K562 (cell line): Measurements from ENCODE around the gene BTBD10. TPM values are rescaled to one million over a fixed set of nuclear protein-coding genes. Genes with fewer than 3 reads are reported as not detected.

ENCODE experiments used
- CHCHD3 ChIP-seq: fragments of 250-450 bp; sonication (Bioruptor Pico); IDR thresholded peaks from 2 replicates; pipeline ENCODE4 v2.1.2; 2022; ENCODE audit warnings: mild to moderate bottlenecking
- CREB1 ChIP-seq, 2 experiments: sonication (generic) in 1 of 2; formaldehyde crosslinking in 1 of 2; IDR thresholded peaks; 2 replicates each; pipeline versions ENCODE4 v1.6.1 to v1.8.0; 2012 to 2022; ENCODE audit warnings: inconsistent platforms in 1 of 2, mild to moderate bottlenecking in 1 of 2, missing genetic modification reagents in 1 of 2, moderate library complexity in 1 of 2
- CSDE1 ChIP-seq, 2 experiments: fragments of 450-650 bp; IDR thresholded peaks; 2 replicates each; pipeline ENCODE4 v1.6.1; 2016; ENCODE audit warnings: mild to moderate bottlenecking in 1 of 2
- FOXP1 ChIP-seq: sonication (generic); formaldehyde crosslinking; IDR thresholded peaks from 2 replicates; pipeline ENCODE4 v1.8.0; 2022; ENCODE audit warnings: mild to moderate bottlenecking, missing genetic modification reagents
- HMGN3 ChIP-seq: IDR thresholded peaks from 2 replicates; pipeline ENCODE4 v1.6.1; 2011; ENCODE audit warnings: borderline replicate concordance, low read depth, mild to moderate bottlenecking, mixed read lengths, low read length; ENCODE audit not compliant: insufficient read length; ENCODE audit errors: extremely low read depth
- ILK ChIP-seq: fragments of 450-650 bp; IDR thresholded peaks from 2 replicates; pipeline ENCODE4 v1.6.1; 2016; ENCODE audit warnings: missing genetic modification characterization, low read depth, mild to moderate bottlenecking, missing compliant biosample characterization, moderate library complexity, borderline replicate concordance
- KAT2B ChIP-seq: IDR thresholded peaks from one replicate; pipeline ENCODE4 v1.6.1; 2012; ENCODE audit warnings: low read depth, mild to moderate bottlenecking, control low read depth, inconsistent platforms, low read length, moderate library complexity
- LEF1 ChIP-seq: fragments of 450-650 bp; IDR thresholded peaks from 2 replicates; pipeline ENCODE4 v1.6.1; 2016; ENCODE audit warnings: mild to moderate bottlenecking
- NFYB ChIP-seq: IDR thresholded peaks from 2 replicates; pipeline ENCODE4 v1.6.1; 2011; ENCODE audit warnings: mild to moderate bottlenecking, moderate library complexity; ENCODE audit not compliant: insufficient read length; ENCODE audit errors: extremely low read depth
- NRF1 ChIP-seq, 2 experiments: fragments of 450-650 bp; IDR thresholded peaks in 1 of 2; conservative IDR thresholded peaks in 1 of 2; 2 replicates each; pipeline ENCODE4 v1.6.1; 2014; ENCODE audit warnings: mild to moderate bottlenecking in 2 of 2
- RFX1 ChIP-seq: fragments of 450-650 bp; IDR thresholded peaks from 2 replicates; pipeline ENCODE4 v1.6.1; 2016; ENCODE audit warnings: mild to moderate bottlenecking, moderate library complexity
- SAFB2 ChIP-seq: fragments of 200-400 bp; formaldehyde crosslinking; IDR thresholded peaks from 2 replicates; pipeline ENCODE4 v1.6.1; 2018; ENCODE audit warnings: borderline replicate concordance, low read length, low read depth, moderate library complexity; ENCODE audit not compliant: severe bottlenecking
- ZNF143 ChIP-seq: sonication (generic); formaldehyde crosslinking; IDR thresholded peaks from 2 replicates; pipeline ENCODE4 v1.9.0; 2022; ENCODE audit warnings: mild to moderate bottlenecking, missing genetic modification reagents
- ZNF217 ChIP-seq: sonication (generic); formaldehyde crosslinking; IDR thresholded peaks from 2 replicates; pipeline ENCODE4 v1.8.0; 2022; ENCODE audit warnings: mild to moderate bottlenecking, missing genetic modification reagents
- ZNF253 ChIP-seq: fragments of 250-450 bp; sonication (Bioruptor Pico); conservative IDR thresholded peaks from 2 replicates; pipeline ENCODE4 v1.6.1; 2021; ENCODE audit warnings: mild to moderate bottlenecking
- ZNF436 ChIP-seq: fragments of 250-450, 450-650 bp; sonication (Bioruptor Pico); formaldehyde crosslinking; IDR thresholded peaks from 2 replicates; pipeline ENCODE4 v1.7.0; 2020; ENCODE audit warnings: mild to moderate bottlenecking
- polyA plus RNA-seq, 8 experiments: library from polyadenylated mRNA; depleted of rRNA in 4 of 8; stranded (reverse) in 5 of 8; unstranded in 3 of 8; fragments of >200 nt; fragmentation: Nextera tagmentation in 2 of 8; fragmentation: Illumina TruSeq in 1 of 8; extraction: Ambion mirVana in 2 of 8; extraction: Trizol in 1 of 8; gene quantifications; 2 replicates each; pipeline versions ENCODE4 v1.2.1 to v1.2.3, GENCODE V29; 2011 to 2014; ENCODE audit warnings: inconsistent platforms in 1 of 8, missing spikeins in 1 of 8
- total RNA-seq, 7 experiments: library from RNA; depleted of rRNA in 6 of 7; stranded (reverse); fragments of >200 nt in 6 of 7; fragmentation: Illumina TruSeq in 2 of 7; extraction: Trizol in 2 of 7; gene quantifications; 2 replicates each; pipeline versions ENCODE4 v1.2.1 to v1.2.3, GENCODE V29; 2011 to 2021; ENCODE audit warnings: low replicate concordance in 1 of 7
- TF ChIP-seq, protein P1 (sequence below): sonication (generic); formaldehyde crosslinking; IDR thresholded peaks from 2 replicates; pipeline ENCODE4 v1.9.0; 2022; ENCODE audit warnings: mild to moderate bottlenecking, missing genetic modification reagents
- TF ChIP-seq, protein P2 (sequence below): IDR thresholded peaks from 3 replicates; pipeline ENCODE4 v1.6.1; 2011; ENCODE audit warnings: borderline replicate concordance, mild to moderate bottlenecking; ENCODE audit not compliant: insufficient read length, insufficient read depth
- TF ChIP-seq, protein P3 (sequence below): fragments of 250-450 bp; sonication (Bioruptor Pico); IDR thresholded peaks from 2 replicates; pipeline ENCODE4 v1.5.0; 2022; ENCODE audit warnings: mild to moderate bottlenecking
- TF ChIP-seq, protein P4 (sequence below): sonication (generic); formaldehyde crosslinking; IDR thresholded peaks from 2 replicates; pipeline ENCODE4 v1.8.0; 2022; ENCODE audit warnings: missing genetic modification reagents, mild to moderate bottlenecking, moderate library complexity, borderline replicate concordance
- TF ChIP-seq, protein P5 (sequence below): sonication (generic); formaldehyde crosslinking; IDR thresholded peaks from 2 replicates; pipeline ENCODE4 v1.9.0; 2022; ENCODE audit warnings: mild to moderate bottlenecking, missing genetic modification reagents

Gene BTBD10
- total and polyA plus RNA-seq, 9 of the 15 experiments (the other 6 are each of a cell fraction or from before 2014, with no cell fraction given) = 11.6 to 22.8 (median 16.3) TPM

DNA sequence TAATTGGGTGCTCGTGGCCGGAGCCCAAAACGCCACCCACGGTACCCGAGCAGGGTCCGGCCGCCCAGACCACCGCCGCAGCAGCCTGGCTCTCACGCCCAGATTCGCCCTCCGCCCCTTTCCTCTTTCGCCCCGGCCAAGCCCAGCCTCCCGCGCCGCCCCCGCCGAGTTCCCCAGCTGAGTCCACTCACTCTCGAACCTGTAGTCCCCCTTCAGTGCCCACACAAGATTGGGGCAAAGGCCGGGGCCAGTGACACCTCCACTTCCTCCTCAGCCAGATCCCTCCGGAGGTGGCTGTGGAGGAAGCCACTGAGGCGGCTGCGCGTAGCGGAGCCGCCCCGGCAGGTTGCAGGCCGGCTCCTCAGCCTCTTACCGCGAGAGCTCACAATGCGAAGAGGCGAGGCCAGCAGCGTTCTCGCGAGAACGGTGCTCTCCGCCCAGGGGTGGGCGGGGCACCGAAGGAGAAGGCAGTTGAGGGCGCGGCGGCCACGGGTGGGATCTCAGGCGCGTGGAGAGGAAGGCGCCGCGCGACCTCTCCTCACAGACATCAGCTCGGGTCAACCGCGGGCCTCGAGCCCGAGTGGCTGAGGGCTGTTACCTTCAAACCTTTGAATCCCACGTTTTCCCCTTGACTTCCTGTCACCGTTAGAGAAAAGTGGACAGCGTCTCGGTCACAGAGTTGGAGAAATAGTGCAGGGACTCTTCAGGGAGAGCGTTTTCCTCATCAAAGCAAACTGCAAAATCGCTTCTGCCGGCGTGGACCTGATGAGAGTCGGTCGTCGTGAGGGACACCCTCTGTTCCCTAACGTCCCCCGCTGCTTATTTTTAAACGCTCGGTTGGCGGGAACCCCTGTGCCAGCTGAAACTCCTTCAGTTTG lies at the start of gene BTBD10 (continued):
- TF ChIP-seq CHCHD3 (CRISPR knock-in tag) = 0 out of 2 replicates have a peak, but pooled peaks have one; percentile 25
- TF ChIP-seq, protein P1, sequence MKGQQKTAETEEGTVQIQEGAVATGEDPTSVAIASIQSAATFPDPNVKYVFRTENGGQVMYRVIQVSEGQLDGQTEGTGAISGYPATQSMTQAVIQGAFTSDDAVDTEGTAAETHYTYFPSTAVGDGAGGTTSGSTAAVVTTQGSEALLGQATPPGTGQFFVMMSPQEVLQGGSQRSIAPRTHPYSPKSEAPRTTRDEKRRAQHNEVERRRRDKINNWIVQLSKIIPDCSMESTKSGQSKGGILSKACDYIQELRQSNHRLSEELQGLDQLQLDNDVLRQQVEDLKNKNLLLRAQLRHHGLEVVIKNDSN (CRISPR knock-in tag) = 0 out of 2 replicates have a peak, but pooled peaks have one; percentile 46
- TF ChIP-seq NRF1 (conservative IDR thresholded peaks at IDR 0.05 in 1 of 2, IDR thresholded peaks at IDR 0.05 in 1 of 2) = peak; percentile 89 to 91
- no peak for TF ChIP-seq NFYB
- TF ChIP-seq, protein P2, sequence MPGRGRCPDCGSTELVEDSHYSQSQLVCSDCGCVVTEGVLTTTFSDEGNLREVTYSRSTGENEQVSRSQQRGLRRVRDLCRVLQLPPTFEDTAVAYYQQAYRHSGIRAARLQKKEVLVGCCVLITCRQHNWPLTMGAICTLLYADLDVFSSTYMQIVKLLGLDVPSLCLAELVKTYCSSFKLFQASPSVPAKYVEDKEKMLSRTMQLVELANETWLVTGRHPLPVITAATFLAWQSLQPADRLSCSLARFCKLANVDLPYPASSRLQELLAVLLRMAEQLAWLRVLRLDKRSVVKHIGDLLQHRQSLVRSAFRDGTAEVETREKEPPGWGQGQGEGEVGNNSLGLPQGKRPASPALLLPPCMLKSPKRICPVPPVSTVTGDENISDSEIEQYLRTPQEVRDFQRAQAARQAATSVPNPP = no peak
- TF ChIP-seq, protein P3, sequence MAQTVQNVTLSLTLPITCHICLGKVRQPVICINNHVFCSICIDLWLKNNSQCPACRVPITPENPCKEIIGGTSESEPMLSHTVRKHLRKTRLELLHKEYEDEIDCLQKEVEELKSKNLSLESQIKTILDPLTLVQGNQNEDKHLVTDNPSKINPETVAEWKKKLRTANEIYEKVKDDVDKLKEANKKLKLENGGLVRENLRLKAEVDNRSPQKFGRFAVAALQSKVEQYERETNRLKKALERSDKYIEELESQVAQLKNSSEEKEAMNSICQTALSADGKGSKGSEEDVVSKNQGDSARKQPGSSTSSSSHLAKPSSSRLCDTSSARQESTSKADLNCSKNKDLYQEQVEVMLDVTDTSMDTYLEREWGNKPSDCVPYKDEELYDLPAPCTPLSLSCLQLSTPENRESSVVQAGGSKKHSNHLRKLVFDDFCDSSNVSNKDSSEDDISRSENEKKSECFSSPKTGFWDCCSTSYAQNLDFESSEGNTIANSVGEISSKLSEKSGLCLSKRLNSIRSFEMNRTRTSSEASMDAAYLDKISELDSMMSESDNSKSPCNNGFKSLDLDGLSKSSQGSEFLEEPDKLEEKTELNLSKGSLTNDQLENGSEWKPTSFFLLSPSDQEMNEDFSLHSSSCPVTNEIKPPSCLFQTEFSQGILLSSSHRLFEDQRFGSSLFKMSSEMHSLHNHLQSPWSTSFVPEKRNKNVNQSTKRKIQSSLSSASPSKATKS (CRISPR knock-in tag) = no peak
- TF ChIP-seq ZNF436 = no peak
- TF ChIP-seq, protein P4, sequence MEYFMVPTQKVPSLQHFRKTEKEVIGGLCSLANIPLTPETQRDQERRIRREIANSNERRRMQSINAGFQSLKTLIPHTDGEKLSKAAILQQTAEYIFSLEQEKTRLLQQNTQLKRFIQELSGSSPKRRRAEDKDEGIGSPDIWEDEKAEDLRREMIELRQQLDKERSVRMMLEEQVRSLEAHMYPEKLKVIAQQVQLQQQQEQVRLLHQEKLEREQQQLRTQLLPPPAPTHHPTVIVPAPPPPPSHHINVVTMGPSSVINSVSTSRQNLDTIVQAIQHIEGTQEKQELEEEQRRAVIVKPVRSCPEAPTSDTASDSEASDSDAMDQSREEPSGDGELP (CRISPR knock-in tag) = peak; percentile 62; the same call in 1 of the 2 replicates
- no peak for TF ChIP-seq ILK
- TF ChIP-seq FOXP1 (CRISPR knock-in tag) = 0 out of 2 replicates have a peak, but pooled peaks have one; percentile 48
- TF ChIP-seq ZNF143 = no peak
- TF ChIP-seq, protein P5, sequence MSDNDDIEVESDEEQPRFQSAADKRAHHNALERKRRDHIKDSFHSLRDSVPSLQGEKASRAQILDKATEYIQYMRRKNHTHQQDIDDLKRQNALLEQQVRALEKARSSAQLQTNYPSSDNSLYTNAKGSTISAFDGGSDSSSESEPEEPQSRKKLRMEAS (CRISPR knock-in tag) = peak; percentile 82
- TF ChIP-seq RFX1 = no peak
- no peak for TF ChIP-seq ZNF253 (CRISPR knock-in tag)
- no peak; the same call in 1 of the 2 replicates for TF ChIP-seq CREB1 (IDR thresholded peaks at IDR 0.05)
- peak; percentile 31; the same call in 1 of the 2 replicates for TF ChIP-seq CREB1 (CRISPR knock-in tag; IDR thresholded peaks at IDR 0.05)
- TF ChIP-seq ZNF217 (CRISPR knock-in tag) = no peak
- TF ChIP-seq HMGN3 = peak; percentile 40
- TF ChIP-seq LEF1 = peak; percentile 13; the same call in 1 of the 2 replicates
- no peak for TF ChIP-seq KAT2B
- no peak for TF ChIP-seq SAFB2
- TF ChIP-seq CSDE1 (IDR thresholded peaks at IDR 0.05) = no peak
